Endodermal cell (in vitro differentiated cells): ENCODE measurements around the gene COL24A1. TPM values are rescaled to one million over a fixed set of nuclear protein-coding genes. Genes with fewer than 3 reads are reported as not detected.

Experiments used
- DNase-seq: peaks from one replicate; pipeline ENCODE4 v3.0.0-alpha.2; 2017
- H3K27ac ChIP-seq: 2 replicates; pipeline ENCODE4 v1.5.1; 2013; ENCODE audit warnings: mild to moderate bottlenecking, low read depth, low read length, moderate library complexity
- H3K27me3 ChIP-seq: 2 replicates; pipeline ENCODE4 v1.6.1; 2013; ENCODE audit warnings: mild to moderate bottlenecking, low read length, moderate library complexity; ENCODE audit not compliant: insufficient read depth, control insufficient read depth, poor library complexity, severe bottlenecking
- H3K36me3 ChIP-seq: 2 replicates; pipeline ENCODE4 v1.7.0; 2013; ENCODE audit warnings: mild to moderate bottlenecking, low read length, moderate library complexity; ENCODE audit not compliant: control insufficient read depth, insufficient read depth
- H3K4me1 ChIP-seq: one replicate; pipeline ENCODE4 v1.7.0; 2013; ENCODE audit warnings: low read length; ENCODE audit not compliant: control insufficient read depth, insufficient read depth
- H3K4me3 ChIP-seq: 2 replicates; pipeline ENCODE4 v1.5.1; 2013; ENCODE audit warnings: mild to moderate bottlenecking, low read length, moderate library complexity
- H3K9ac ChIP-seq: 2 replicates; pipeline ENCODE4 v1.6.1; 2013; ENCODE audit warnings: mild to moderate bottlenecking, low read length, moderate library complexity; ENCODE audit not compliant: poor library complexity, severe bottlenecking; ENCODE audit errors: extremely low read depth
- H3K9me3 ChIP-seq: 2 replicates; pipeline ENCODE4 v1.6.1; 2013; ENCODE audit warnings: mild to moderate bottlenecking, low read length, moderate library complexity; ENCODE audit not compliant: control insufficient read depth
- H3K27ac Mint-ChIP-seq: 2 replicates; pipeline ENCODE4 v1.8.0; 2020; ENCODE audit warnings: mixed read lengths
- H3K27me3 Mint-ChIP-seq: 2 replicates; pipeline ENCODE4 v1.8.0; 2021; ENCODE audit warnings: mild to moderate bottlenecking, mixed read lengths; ENCODE audit not compliant: insufficient read depth
- H3K36me3 Mint-ChIP-seq: 2 replicates; pipeline ENCODE4 v1.8.0; 2020; ENCODE audit warnings: low read depth, mixed read lengths
- H3K4me1 Mint-ChIP-seq: 2 replicates; pipeline ENCODE4 v1.8.0; 2020; ENCODE audit warnings: mixed read lengths
- H3K4me3 Mint-ChIP-seq: 2 replicates; pipeline ENCODE4 v1.8.0; 2020; ENCODE audit warnings: mild to moderate bottlenecking, moderate library complexity, mixed read lengths
- H3K9me3 Mint-ChIP-seq: 2 replicates; pipeline ENCODE4 v1.8.0; 2020; ENCODE audit warnings: mild to moderate bottlenecking, mixed read lengths
- CTCF ChIP-seq: fragments of 200-600 bp; sonication (generic); conservative IDR thresholded peaks from 2 replicates; pipeline ENCODE4 v1.5.0; 2021; ENCODE audit warnings: antibody characterized with exemption, mild to moderate bottlenecking
- WGBS, 2 experiments: methylation state at CpG; one replicate each; pipeline versions ENCODE4 v1.1.5 to v1.1.7; 2013; ENCODE audit warnings: missing lambda C conversion rate in 2 of 2, mixed read lengths in 1 of 2; ENCODE audit not compliant: insufficient coverage in 1 of 2, insufficient read length in 1 of 2; 5-methylcytosine and 5-hydroxymethylcytosine counted together
- total RNA-seq, 2 donors: library from RNA; stranded (reverse); fragmentation: NEBNext Ultra II Directional in 1 of 2; extraction: Animal tissue kit (Norgen Biotek cat#: 25700) in 1 of 2; gene quantifications; 2 replicates in 1 of 2; 3 replicates in 1 of 2; pipeline ENCODE4 v1.2.1, GENCODE V29; 2021

The COL24A1 gene
- total RNA-seq, 2 donors from 2014 or later: 0.84 to 0.95 TPM

- Histone ChIP-seq H3K9ac (no peak overlapping the region), H3K36me3 (no peaks in the 10 kb centered on the region), H3K27me3 (no peaks in the 10 kb centered on the region), H3K4me3 (no peak overlapping the region), H3K9me3 (no peaks in the 10 kb centered on the region), H3K27ac (no peak overlapping the region), H3K4me1 (no peaks in the 10 kb centered on the region)
- no peaks in the 10 kb centered on the region for H3K27me3 Mint-ChIP-seq
- H3K36me3 Mint-ChIP-seq: no peaks in the 10 kb centered on the region
- 93 to 100% methylated on average over 1 of the region's 1 CpG for WGBS, 2 experiments
- H3K4me3 Mint-ChIP-seq: no peak overlapping the region
- TF ChIP-seq CTCF: no peak
- H3K27ac Mint-ChIP-seq: no peak overlapping the region
- no peaks in the 10 kb centered on the region for H3K4me1 Mint-ChIP-seq
- no peaks in the 10 kb centered on the region for H3K9me3 Mint-ChIP-seq
- no peak for DNase-seq
Observed at GRCh38 chr1:85816606-85817005, 340.0 kb downstream of the COL24A1 start.

GRCh38 chr1:85815906-85816305 lies 340.7 kb downstream of the COL24A1 start:
- no peaks in the 10 kb centered on the region for H3K36me3 Mint-ChIP-seq
- H3K27me3 Mint-ChIP-seq: no peaks in the 10 kb centered on the region
- no peak overlapping the region for H3K4me3 Mint-ChIP-seq
- no peak overlapping the region for H3K27ac ChIP-seq
- no peak overlapping the region for H3K9ac ChIP-seq
- H3K9me3 Mint-ChIP-seq: no peaks in the 10 kb centered on the region
- H3K27me3 ChIP-seq: no peaks in the 10 kb centered on the region
- no peaks in the 10 kb centered on the region for H3K9me3 ChIP-seq
- WGBS, 2 experiments: 88% methylated on average over 1 to 2 of the region's 2 CpGs
- H3K4me1 Mint-ChIP-seq: no peaks in the 10 kb centered on the region
- H3K4me3 ChIP-seq: no peak overlapping the region
- no peaks in the 10 kb centered on the region for H3K4me1 ChIP-seq
- H3K36me3 ChIP-seq: no peaks in the 10 kb centered on the region
- no peak overlapping the region for H3K27ac Mint-ChIP-seq
- DNase-seq: no peak
- no peak for TF ChIP-seq CTCF

GRCh38 chr1:85806236-85806965 lies 350.2 kb downstream of the COL24A1 start:
- no peak for TF ChIP-seq CTCF
- H3K9ac ChIP-seq: no peak overlapping the region
- no peaks in the 10 kb centered on the region for H3K27me3 ChIP-seq
- Mint-ChIP-seq H3K9me3 (peaks cover 14% of the 10 kb centered on the region), H3K27me3 (no peaks in the 10 kb centered on the region), H3K36me3 (no peaks in the 10 kb centered on the region), H3K27ac (no peak overlapping the region), H3K4me1 (no peaks in the 10 kb centered on the region), H3K4me3 (no peak overlapping the region)
- no peaks in the 10 kb centered on the region for H3K36me3 ChIP-seq
- peaks cover 17% of the 10 kb centered on the region for H3K9me3 ChIP-seq
- H3K27ac ChIP-seq: no peak overlapping the region
- H3K4me3 ChIP-seq: no peak overlapping the region
- 97 to 100% methylated on average over 1 of the region's 1 CpG for WGBS, 2 experiments
- no peak for DNase-seq
- no peaks in the 10 kb centered on the region for H3K4me1 ChIP-seq
